A673 (cell line): ENCODE data around the gene KIF5C.

Experiments used
- CTCF ChIP-seq: fragments of 300-800, 200-600 bp; sonication (generic); conservative IDR thresholded peaks from 2 replicates; pipeline ENCODE4 v1.5.1; 2017; ENCODE audit warnings: low read depth, mild to moderate bottlenecking, antibody characterized with exemption, low read length, moderate library complexity, mixed read lengths
- EZH2 ChIP-seq: fragments of 200-600 bp; sonication (generic); IDR thresholded peaks from 2 replicates; pipeline ENCODE4 v1.6.1; 2017; ENCODE audit warnings: borderline replicate concordance, low read depth, mild to moderate bottlenecking, mixed read lengths, antibody characterized with exemption, low read length; ENCODE audit not compliant: poor library complexity, severe bottlenecking

- TF ChIP-seq CTCF (no peak), EZH2 (no peak)
These were observed 117.4 kb downstream of the KIF5C start for GRCh38 chr2:148992448-148992847.
